HG03108 (cell line): Measurements from ENCODE around the gene C20orf141.
"Not testable (repeated sequence)": the region's sequence is repeated elsewhere in the genome, so short reads cannot be mapped to it uniquely, and the experiment has no call there.

ENCODE experiments used
- ATAC-seq: cut with Tn5 transposase; IDR thresholded peaks from one replicate; pipeline ENCODE4 v1.9.1; 2021; ENCODE audit warnings: moderate library complexity; ENCODE audit not compliant: unreplicated experiment

The C20orf141 gene

GRCh38 chr20:2820084-2820895, 5.5 kb downstream of the C20orf141 start:
- no peak for ATAC-seq

DNA sequence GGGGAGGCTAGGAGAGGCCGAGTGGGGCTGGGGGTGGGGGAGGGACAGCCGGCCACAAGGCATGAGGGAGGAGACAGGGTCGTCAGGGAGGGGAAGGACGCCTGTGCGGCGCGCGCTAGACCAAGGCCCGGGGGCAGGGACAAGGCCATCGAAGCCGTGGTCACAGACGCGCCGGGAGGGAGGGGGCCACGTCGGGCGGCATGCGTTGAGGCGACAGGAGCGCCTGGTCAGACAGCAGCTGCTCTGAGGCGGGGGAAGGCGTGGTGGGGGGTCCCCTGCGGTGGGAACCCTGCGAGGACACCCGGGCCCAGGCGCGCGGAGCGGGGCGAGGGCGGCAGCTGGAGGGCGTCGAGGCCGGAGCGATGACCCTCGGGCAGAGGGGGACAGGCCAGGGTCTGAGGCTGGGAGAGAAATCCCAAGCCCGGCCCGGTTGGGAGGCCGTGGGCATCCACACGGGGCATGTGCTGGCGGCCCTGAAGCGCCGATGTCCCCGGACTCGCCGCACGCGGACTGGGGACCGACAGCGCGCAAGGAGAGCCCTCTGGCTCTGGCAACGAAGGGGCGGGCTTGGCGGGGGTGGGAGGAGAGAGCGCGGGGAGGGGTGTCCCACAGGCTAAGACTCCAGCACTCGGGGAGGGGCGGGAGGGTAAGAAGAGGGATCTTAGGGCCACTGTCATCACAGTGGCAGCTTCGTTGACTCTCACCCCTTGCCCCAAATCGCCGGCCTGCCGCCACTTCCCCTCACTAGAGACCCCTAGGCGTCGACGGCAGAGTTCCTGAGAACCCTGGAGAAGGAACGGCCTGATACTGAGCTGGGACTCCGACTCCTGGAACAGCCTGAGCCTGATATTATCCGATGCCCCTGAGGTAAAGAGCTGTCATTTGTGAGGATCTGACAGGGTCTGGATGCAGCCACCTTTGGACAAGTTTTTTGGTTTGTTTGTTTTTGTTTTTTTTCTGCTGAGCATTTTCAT, 6.4 kb downstream of the C20orf141 start:
- no peak for ATAC-seq

- no peak for ATAC-seq
These were observed 7.3 kb downstream of the C20orf141 start for GRCh38 chr20:2822073-2822472.

DNA sequence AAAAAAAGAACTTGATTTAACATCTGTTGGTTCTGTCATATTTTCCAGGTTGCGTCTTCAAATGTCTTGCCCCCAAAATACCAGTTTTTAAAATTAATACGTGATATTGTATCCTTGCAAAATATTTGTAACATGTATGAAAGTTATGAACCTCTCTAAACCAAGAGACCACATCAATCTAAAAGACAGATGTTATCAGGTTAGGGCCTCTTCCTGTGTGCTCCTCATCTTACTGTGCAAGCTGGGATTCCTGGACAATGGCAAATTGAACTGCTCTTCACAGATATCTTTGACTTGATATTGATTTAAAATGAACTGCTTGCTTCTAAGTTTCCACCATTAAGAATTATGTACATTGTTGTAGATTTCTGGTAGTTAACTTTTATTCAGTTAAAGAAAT, 11.0 kb downstream of the C20orf141 start:
- no peak for ATAC-seq

GRCh38 chr20:2826655-2827054, 11.9 kb downstream of the C20orf141 start:
- ATAC-seq = no peak

DNA sequence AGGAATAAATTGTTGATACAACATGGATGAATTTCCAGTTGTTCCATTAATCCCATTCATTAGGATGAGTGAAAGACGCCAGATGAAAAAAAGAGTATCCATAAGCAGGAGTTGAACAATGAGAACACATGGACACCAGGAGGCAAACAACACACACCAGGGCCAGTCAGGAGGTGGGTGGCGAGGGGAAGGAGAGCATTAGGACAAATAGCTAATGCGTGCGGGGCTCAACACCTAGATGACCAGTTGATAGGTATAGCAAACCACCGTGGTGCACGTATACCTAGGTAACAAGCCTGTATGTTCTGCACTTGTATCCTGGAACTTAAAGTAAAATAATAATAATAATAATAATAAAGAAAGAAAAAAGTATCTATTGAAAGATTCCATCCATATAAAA, 14.6 kb downstream of the C20orf141 start:
- ATAC-seq = no peak

DNA sequence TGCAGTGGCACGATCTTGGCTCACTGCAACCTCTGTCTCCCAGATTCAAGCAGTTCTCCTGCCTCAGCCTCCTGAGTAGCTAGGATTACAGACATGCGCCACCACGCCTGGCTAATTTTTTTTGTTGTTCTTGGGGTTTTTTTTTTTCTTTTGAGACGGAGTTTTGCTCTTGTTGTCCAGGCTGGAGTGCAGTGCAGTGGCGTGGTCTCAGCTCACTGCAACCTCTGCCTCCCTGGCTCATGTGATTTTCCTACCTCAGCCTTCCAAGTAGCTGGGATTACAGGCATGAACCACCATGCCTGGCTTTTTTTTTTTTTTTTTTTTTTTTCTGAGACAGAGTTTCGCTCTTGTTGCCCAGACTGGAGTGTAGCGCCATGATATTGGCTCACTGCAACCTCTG, 16.4 kb downstream of the C20orf141 start:
- ATAC-seq = not testable (repeated sequence)

- no peak for ATAC-seq
These were observed 19.0 kb downstream of the C20orf141 start for GRCh38 chr20:2833761-2834160.

GRCh38 chr20:2834401-2835110, 19.8 kb downstream of the C20orf141 start:
- no peak for ATAC-seq

- no peak for ATAC-seq
These were observed 20.6 kb downstream of the C20orf141 start for GRCh38 chr20:2835331-2835796.

DNA sequence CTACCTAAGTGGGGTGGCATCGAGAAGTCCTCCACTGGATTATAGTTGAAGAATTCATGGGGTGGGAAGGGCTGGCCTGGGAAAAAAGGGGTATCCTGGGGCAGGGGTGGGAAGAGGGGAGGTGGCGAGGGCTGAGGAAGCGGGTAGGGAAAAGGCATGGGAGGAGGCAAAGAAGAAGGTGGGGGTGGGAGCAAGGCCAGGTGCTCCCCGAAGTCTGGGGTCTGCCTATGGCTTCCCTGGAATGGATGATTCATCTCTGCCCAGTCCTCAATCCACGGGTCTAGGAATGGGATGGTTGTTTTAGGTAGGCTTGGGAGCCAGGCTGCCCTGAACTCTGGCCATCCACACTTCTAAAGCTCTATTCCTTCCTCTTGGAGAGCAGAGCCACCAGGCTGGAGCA, 21.2 kb downstream of the C20orf141 start:
- ATAC-seq = no peak

DNA sequence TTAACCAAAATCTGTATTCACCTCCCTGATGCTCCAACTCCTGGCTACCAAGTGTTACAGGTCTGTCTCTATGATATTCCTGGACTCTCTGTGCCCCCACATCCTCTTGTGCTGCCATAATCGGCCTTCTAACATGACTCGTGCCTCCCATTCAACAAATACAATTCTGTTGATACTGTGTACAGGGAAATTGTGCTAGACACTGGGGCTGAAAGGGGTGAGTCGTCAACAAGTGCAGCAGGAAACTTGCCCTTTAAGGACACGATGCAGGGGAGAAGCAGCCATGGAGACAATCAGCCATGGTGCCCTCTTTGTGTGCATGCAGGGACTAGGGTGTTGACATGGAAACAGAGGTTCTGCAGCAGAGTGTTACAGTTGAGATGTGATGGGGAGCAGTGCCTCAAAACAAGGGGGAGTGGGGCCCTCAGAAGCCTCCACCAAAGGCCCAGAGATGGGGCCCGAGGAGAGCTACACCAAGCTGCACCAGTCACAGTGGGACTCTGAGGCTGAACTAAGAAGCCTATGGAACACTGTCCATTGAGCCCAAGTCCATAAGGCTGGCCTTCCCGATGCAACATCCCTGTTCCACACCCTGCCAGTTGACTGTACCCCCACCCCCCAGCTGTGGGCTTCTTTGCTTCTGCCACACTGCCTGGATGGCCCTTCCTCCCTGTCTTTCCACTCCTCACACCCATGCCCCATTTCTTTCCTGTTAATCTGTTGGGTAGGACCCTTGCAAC, 22.6 kb downstream of the C20orf141 start:
- no peak for ATAC-seq

DNA sequence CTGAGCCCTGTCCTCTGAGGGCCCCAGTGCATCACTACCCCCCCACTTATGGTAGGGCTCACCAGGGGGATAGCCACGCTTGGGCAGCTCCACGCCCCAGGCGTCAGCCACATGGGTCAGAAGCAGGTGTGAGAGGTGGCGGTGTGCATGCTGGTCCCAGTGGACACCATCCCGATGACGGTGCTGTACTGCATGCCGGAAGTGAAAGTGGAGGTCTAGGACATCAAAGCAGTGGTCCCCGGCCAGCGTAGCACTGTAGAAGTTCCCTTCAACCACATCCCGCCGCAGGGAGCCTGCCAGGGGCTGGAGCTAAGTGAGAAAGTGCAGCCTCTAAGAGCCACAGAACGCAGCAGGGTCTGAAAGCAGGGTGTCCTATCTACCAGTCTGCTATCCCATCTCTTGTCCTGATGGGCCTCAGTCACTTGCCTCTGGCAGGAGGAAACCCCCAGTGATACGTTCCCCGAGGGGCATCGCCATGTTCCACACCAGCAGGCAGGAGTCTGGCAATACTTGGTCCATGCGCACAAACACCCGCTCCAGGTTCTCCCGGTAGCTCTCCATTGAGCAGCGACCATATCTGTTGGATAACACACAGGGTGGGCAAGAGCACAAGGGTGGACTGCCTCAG, 23.5 kb downstream of the C20orf141 start:
- ATAC-seq = no peak

- ATAC-seq = no peak
These were observed 24.3 kb downstream of the C20orf141 start for GRCh38 chr20:2838847-2839671.

DNA sequence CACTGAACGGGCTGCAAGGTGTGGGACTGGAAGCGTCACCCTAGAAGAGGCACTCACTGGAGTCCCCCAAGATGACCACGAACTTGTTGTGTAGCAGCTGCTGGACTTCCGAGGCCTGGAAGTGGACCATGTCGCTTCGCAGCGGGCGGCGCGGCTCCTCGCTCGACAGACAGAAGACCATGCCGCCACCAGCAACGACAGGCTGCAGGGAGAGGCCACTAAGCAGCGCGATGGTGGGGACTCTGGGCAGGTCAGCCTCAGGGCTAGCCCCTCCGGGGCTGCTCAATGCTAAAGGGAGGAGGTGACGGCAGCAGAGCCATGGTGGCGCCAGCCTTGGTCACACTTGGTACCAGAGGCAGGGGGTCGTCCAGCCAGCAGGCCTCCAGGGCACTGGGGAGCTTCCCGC, 24.9 kb downstream of the C20orf141 start:
- ATAC-seq = no peak

- ATAC-seq = peak; percentile 94
These were observed 25.6 kb downstream of the C20orf141 start, which contains the start of the genes PCED1A and VPS16 for GRCh38 chr20:2840138-2840966. PCED1A (minus strand) TSS chr20:2840655; CDS start chr20:2839912, 743 bp downstream. VPS16 (plus strand) TSS chr20:2840745; CDS start chr20:2840775, 30 bp downstream.

DNA sequence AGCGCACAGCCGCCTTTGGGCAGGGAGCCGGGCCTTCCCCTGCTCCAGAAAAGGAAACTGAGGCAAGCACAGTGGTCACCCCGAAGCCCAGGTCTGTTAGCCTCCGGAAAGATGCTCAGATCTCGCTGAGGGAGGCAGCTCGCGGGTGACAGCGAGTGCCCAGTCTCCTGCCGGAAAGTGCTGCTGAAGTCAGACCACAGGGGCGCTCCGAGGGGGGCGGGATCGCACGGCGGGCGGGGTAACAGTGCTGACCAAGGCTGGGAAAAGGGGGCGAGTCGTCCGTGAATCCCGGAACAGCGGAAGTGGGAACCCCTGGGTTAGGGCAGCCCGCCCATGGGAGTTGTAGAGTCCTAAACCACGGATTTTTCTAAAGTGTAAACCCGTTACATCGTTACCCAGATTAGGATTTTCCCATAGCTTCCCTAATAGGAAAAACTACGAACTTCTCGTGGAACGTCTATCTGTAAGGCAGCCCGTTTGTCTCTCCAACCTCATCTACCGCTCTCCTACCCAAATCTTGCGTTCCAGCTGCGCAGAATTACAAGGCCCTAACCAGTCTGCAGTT, 26.3 kb downstream of the C20orf141 start:
- peak; percentile 15 for ATAC-seq

DNA sequence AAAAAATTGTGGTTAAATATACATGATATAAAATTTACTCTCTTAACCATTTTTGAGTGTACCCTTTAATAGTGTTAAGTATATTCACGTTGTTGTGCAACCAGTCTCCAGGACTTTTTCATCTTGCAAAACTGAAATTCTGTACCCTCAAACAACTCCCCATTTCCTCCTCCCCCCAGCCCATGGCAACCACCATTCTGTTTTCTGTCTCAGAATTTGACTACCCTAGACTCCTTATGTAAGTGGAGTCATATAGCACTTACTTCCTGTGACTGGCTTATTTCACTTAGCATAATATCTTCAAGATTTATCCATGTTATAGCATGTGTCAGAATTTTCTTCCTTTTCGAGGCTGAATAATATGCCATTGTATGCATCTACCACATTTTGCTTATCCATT, 30.8 kb downstream of the C20orf141 start:
- no peak for ATAC-seq
